GM23248 (cell line): Measurements from ENCODE around the gene SUMO4. TPM values are rescaled to one million over a fixed set of nuclear protein-coding genes. Genes with fewer than 3 reads are reported as not detected.

Experiments used
- DNase-seq: peaks from one replicate; pipeline ENCODE4 v3.0.0-alpha.2; 2015
- H2AFZ ChIP-seq: fragments of 200-600 bp; sonication (generic); 2 replicates; pipeline ENCODE4 v1.6.1; 2016; ENCODE audit warnings: antibody characterized with exemption
- H3F3A ChIP-seq: fragments of 200-600 bp; sonication (generic); 2 replicates; pipeline ENCODE4 v1.6.1; 2016; ENCODE audit warnings: mild to moderate bottlenecking, antibody characterized with exemption, mixed run types; ENCODE audit not compliant: insufficient read depth
- H3K27ac ChIP-seq: fragments of 200-600 bp; sonication (generic); 2 replicates; pipeline ENCODE4 v1.5.1; 2016; ENCODE audit warnings: mild to moderate bottlenecking
- H3K27me3 ChIP-seq: fragments of 200-600 bp; sonication (generic); replicated peaks from 2 replicates; pipeline ENCODE4 v1.6.1; 2016; ENCODE audit warnings: mild to moderate bottlenecking; ENCODE audit not compliant: insufficient read depth
- H3K36me3 ChIP-seq: fragments of 200-600 bp; sonication (generic); 2 replicates; pipeline ENCODE4 v1.6.1; 2016; ENCODE audit warnings: low read depth, mild to moderate bottlenecking
- H3K4me1 ChIP-seq: fragments of 200-600 bp; sonication (generic); 2 replicates; pipeline ENCODE4 v1.6.1; 2016; ENCODE audit warnings: mild to moderate bottlenecking; ENCODE audit not compliant: insufficient read depth
- H3K4me2 ChIP-seq: fragments of 200-600 bp; sonication (generic); one replicate; pipeline ENCODE4 v1.6.1; 2016; ENCODE audit warnings: mild to moderate bottlenecking; ENCODE audit not compliant: unreplicated experiment
- H3K4me3 ChIP-seq: fragments of 200-600 bp; sonication (generic); 2 replicates; pipeline ENCODE4 v1.5.1; 2016; ENCODE audit warnings: mild to moderate bottlenecking
- H3K79me2 ChIP-seq: fragments of 200-600 bp; sonication (generic); 2 replicates; pipeline ENCODE4 v1.6.1; 2016; ENCODE audit warnings: mild to moderate bottlenecking; ENCODE audit not compliant: insufficient read depth
- H3K9ac ChIP-seq: fragments of 200-600 bp; sonication (generic); 2 replicates; pipeline ENCODE4 v1.6.1; 2016; ENCODE audit warnings: mild to moderate bottlenecking
- H3K9me2 ChIP-seq: fragments of 200-600 bp; sonication (generic); 2 replicates; pipeline ENCODE4 v1.6.1; 2016; ENCODE audit warnings: mixed run types, mild to moderate bottlenecking, moderate library complexity; ENCODE audit not compliant: insufficient read depth
- H3K9me3 ChIP-seq: fragments of 200-600 bp; sonication (generic); one replicate; pipeline ENCODE4 v1.6.1; 2017; ENCODE audit warnings: low read depth
- H4K20me1 ChIP-seq: fragments of 200-600 bp; sonication (generic); 2 replicates; pipeline ENCODE4 v1.6.0; 2016; ENCODE audit not compliant: insufficient read depth
- EZH2 ChIP-seq: fragments of 200-600 bp; sonication (generic); IDR thresholded peaks from 2 replicates; pipeline ENCODE4 v1.6.1; 2018; ENCODE audit warnings: antibody characterized with exemption, mild to moderate bottlenecking; ENCODE audit not compliant: insufficient read depth, poor library complexity, severe bottlenecking
- EZH2phosphoT487 ChIP-seq: fragments of 200-600 bp; sonication (generic); IDR thresholded peaks from 2 replicates; pipeline ENCODE4 v1.6.1; 2018; ENCODE audit warnings: antibody characterized with exemption, moderate library complexity, mild to moderate bottlenecking, low read depth; ENCODE audit not compliant: insufficient read depth
- WGBS, 2 experiments: methylation state at CpG; one replicate each; pipeline ENCODE4 v1.1.6; 2015 to 2017; ENCODE audit warnings: low lambda C conversion rate in 2 of 2, low coverage in 1 of 2; ENCODE audit errors: missing lambda C conversion rate in 2 of 2; 5-methylcytosine and 5-hydroxymethylcytosine counted together
- in situ Hi-C: fragments of 300-500 bp; cut with MboI; formaldehyde crosslinking; loops from 2 replicates; pipeline ENCODE4 v1.15.0; 2020
- polyA plus RNA-seq: library from polyadenylated mRNA; unstranded; fragments of >200 nt; fragmentation: Nextera tagmentation; extraction: Ambion mirVana; gene quantifications from 2 replicates; pipeline ENCODE4 v1.2.1, GENCODE V29; 2016
- total RNA-seq: library from RNA; depleted of rRNA; stranded (reverse); fragments of >200 nt; shearing (Covaris generic); gene quantifications from 2 replicates; pipeline ENCODE4 v1.2.3, GENCODE V29; 2014

The SUMO4 gene
- total and polyA plus RNA-seq, 2 experiments from 2014 or later: 0.23 TPM; not detected in 1

DNA sequence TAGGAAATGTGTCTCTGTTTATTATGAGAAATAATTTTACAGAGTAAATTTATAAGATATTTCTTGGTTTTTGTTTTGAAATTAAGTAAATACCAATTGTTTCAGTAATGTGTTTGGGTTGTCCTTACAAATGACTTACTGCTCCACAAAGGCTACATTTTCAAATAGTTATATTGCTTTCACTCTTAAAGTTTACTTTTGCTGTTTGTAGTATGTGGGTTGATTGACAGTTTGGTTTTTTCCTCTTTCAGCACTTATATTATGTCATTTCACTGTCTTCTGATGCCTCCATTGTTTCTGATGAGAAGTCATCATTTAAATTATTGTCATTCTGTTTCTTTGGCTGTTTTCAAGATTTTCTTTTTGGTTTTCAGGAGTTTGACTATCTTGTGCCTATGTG, 34.9 kb upstream of the SUMO4 start:
- no peak for TF ChIP-seq EZH2
- no peak for TF ChIP-seq EZH2phosphoT487
- Histone ChIP-seq H3K9ac (no peak overlapping the region), H3K36me3 (no peaks in the 10 kb centered on the region), H4K20me1 (peaks cover 18% of the 10 kb centered on the region; the same call in 1 of the 2 replicates), H3K9me2 (no peaks in the 10 kb centered on the region), H3K4me3 (no peak overlapping the region), H3K9me3 (no peaks in the 10 kb centered on the region), H3K79me2 (peaks cover 100% of the 10 kb centered on the region), H3F3A (no peaks in the 10 kb centered on the region), H3K4me2 (no peak overlapping the region), H2AFZ (no peak overlapping the region), H3K27ac (no peak overlapping the region), H3K27me3 (no peaks in the 10 kb centered on the region), H3K4me1 (0 out of 2 replicates have a peak, but pooled peaks cover 5% of the 10 kb centered on the region)
- in situ Hi-C loops: no loop called here
- DNase-seq: no peak

DNA sequence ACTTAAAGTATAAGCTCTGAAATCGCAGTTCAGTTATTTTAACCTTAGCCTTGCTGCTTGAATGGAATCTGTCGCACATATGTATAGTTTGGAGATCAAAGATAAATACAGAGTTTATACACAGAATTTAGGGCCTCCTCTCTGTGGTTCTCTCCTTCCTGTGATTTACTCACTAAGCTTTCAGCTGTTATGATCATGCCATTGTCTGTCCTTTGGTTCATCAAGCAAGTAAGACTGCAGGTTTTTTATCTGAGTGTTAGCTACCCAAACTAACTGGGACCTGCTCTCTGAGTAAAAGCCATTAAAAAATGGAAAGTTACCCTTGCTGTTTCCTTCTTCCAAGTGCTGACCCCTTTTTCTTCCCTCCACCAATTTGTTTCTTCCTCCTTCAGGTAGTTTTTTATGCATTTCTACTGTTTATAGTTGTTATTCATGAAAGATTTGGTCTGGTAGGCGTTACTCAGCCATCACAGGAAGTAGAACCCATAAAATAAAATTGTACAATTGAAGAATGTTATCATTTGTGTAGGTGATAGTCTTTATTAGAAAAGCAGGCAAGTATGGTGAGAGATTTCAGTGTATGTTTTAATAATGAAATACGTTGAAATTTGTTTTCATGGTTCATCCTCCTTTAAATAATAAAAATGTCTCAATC, 33.7 kb upstream of the SUMO4 start:
- no peak overlapping the region for H3K4me3 ChIP-seq
- no peaks in the 10 kb centered on the region for H3F3A ChIP-seq
- H3K36me3 ChIP-seq: no peaks in the 10 kb centered on the region
- DNase-seq: no peak
- no peak overlapping the region for H3K4me2 ChIP-seq
- H2AFZ ChIP-seq: no peak overlapping the region
- H3K27ac ChIP-seq: no peak overlapping the region
- H3K9me3 ChIP-seq: no peaks in the 10 kb centered on the region
- no peak for TF ChIP-seq EZH2phosphoT487
- no peak for TF ChIP-seq EZH2
- 75 to 76% methylated on average over 4 of the region's 4 CpGs for WGBS, 2 experiments
- H3K79me2 ChIP-seq: peaks cover 100% of the 10 kb centered on the region
- peaks cover 18% of the 10 kb centered on the region; the same call in 1 of the 2 replicates for H4K20me1 ChIP-seq
- in situ Hi-C loops: no loop called here
- H3K9ac ChIP-seq: no peak overlapping the region
- H3K9me2 ChIP-seq: no peaks in the 10 kb centered on the region
- no peaks in the 10 kb centered on the region for H3K27me3 ChIP-seq
- 0 out of 2 replicates have a peak, but pooled peaks cover 5% of the 10 kb centered on the region for H3K4me1 ChIP-seq

DNA sequence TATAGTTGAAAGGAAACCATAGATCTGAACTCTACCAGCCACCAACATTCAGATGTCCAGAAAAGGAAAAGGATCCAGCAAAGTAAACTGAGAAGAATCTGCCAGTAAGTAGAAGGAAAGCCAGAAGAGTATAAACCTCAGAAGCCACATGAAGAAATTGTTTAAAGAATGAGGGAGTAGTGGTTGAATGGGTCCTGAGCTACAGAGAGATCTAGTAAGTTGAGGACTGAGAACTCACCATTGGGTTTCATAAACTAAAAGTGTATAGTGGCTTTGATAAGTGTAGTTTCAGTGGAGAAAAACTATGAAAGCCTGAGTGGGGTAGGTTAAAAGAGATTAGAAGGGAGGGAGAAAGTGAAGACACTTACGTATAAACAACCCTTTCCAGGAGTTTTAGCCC, 32.0 kb upstream of the SUMO4 start:
- Histone ChIP-seq H3F3A (no peaks in the 10 kb centered on the region), H3K4me3 (no peak overlapping the region), H2AFZ (no peak overlapping the region), H3K9ac (no peak overlapping the region), H3K9me2 (no peaks in the 10 kb centered on the region), H3K27me3 (no peaks in the 10 kb centered on the region), H4K20me1 (peaks cover 14% of the 10 kb centered on the region; the same call in 1 of the 2 replicates), H3K9me3 (no peaks in the 10 kb centered on the region), H3K79me2 (peaks cover 100% of the 10 kb centered on the region), H3K36me3 (no peaks in the 10 kb centered on the region), H3K4me2 (no peak overlapping the region), H3K27ac (no peak overlapping the region), H3K4me1 (0 out of 2 replicates have a peak, but pooled peaks cover 5% of the 10 kb centered on the region)
- in situ Hi-C loops: no loop called here
- DNase-seq: no peak
- TF ChIP-seq EZH2: no peak
- no peak for TF ChIP-seq EZH2phosphoT487
- 100% methylated on average over 1 of the region's 1 CpG for WGBS, 2 experiments

DNA sequence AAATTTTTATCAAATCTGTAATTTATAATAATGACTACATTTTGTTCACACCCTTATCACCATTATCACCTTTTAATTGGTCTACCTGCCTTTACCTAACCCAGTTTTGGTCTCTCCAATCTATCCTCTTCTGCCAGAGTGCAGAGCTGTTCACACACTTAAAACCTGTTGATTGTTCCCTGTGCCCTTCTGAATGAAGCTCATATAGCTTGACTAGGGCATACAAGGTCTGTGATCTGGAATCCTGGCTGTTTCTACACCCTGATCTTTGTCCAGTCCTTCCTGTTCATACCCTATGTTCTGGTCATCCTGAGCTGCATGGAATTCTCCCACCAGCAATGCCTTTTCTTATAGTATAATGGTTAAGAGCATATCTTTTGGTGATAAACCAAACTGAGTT, 28.9 kb upstream of the SUMO4 start:
- Histone ChIP-seq H3K27ac (no peak overlapping the region), H3F3A (0 out of 2 replicates have a peak, but pooled peaks cover 1% of the 10 kb centered on the region), H2AFZ (no peak overlapping the region), H3K4me3 (no peak overlapping the region), H3K36me3 (peaks cover 10% of the 10 kb centered on the region; the same call in 1 of the 2 replicates), H3K4me1 (no peaks in the 10 kb centered on the region), H3K79me2 (peaks cover 99% of the 10 kb centered on the region), H3K27me3 (no peaks in the 10 kb centered on the region), H3K9ac (no peak overlapping the region), H4K20me1 (peaks cover 7% of the 10 kb centered on the region; the same call in 1 of the 2 replicates), H3K9me2 (no peaks in the 10 kb centered on the region), H3K9me3 (no peaks in the 10 kb centered on the region), H3K4me2 (no peak overlapping the region)
- DNase-seq: no peak
- in situ Hi-C loops: no loop called here
- TF ChIP-seq EZH2: no peak
- TF ChIP-seq EZH2phosphoT487: no peak
